HEK293 (cell line): ENCODE data around the gene IL6.

Source experiments
- CTCF ChIA-PET: fragments of 350-600 bp; formaldehyde crosslinking; extraction: SDS; loops from one replicate; lab custom pipeline; 2021; ENCODE audit warnings: antibody characterized with exemption; lab: Yijun Ruan, JAX
- POLR2A ChIA-PET: fragments of 300-600 bp; formaldehyde crosslinking; extraction: SDS; loops from one replicate; lab custom pipeline; 2020; ENCODE audit warnings: antibody characterized with exemption, inconsistent platforms; lab: Yijun Ruan, JAX
- H3K27ac ChIP-seq: fragments of 200-500 bp; sonication (Bioruptor generic); 2 replicates; pipeline ENCODE4 v1.5.1; 2014; ENCODE audit warnings: low read depth, low read length, control low read depth, inconsistent platforms; ENCODE audit errors: extremely low read depth
- H3K36me3 ChIP-seq, 2 experiments: fragments of 200-500 bp in 1 of 2; sonication (Bioruptor generic) in 1 of 2; 1 replicate in 1 of 2; 2 replicates in 1 of 2; pipeline ENCODE4 v1.5.1; 2014 to 2017; ENCODE audit warnings: inconsistent platforms in 2 of 2, low read length in 2 of 2; ENCODE audit not compliant: control insufficient read depth in 2 of 2, insufficient read depth in 1 of 2
- H3K4me1 ChIP-seq: fragments of 200-500 bp; sonication (Bioruptor generic); 2 replicates; pipeline ENCODE4 v1.5.1; 2014; ENCODE audit warnings: mild to moderate bottlenecking, low read length, inconsistent platforms; ENCODE audit not compliant: control insufficient read depth, insufficient read depth
- H3K4me3 ChIP-seq: 2 replicates; pipeline ENCODE4 v1.5.1; 2011; ENCODE audit warnings: low read depth, mild to moderate bottlenecking, control low read depth, low read length, moderate library complexity
- H3K9me3 ChIP-seq: fragments of 200-500 bp; sonication (Bioruptor generic); 2 replicates; pipeline ENCODE4 v1.5.1; 2014; ENCODE audit warnings: low read depth, low read length, inconsistent platforms; ENCODE audit not compliant: control insufficient read depth, insufficient read depth
- GLIS2 ChIP-seq: fragments of 450-650 bp; formaldehyde crosslinking; IDR thresholded peaks from 2 replicates; pipeline ENCODE4 v1.5.1; 2016; ENCODE audit warnings: missing biosample characterization, missing genetic modification characterization
- SALL2 ChIP-seq: fragments of 450-650 bp; formaldehyde crosslinking; IDR thresholded peaks from 2 replicates; pipeline ENCODE4 v1.5.0; 2017; ENCODE audit warnings: missing biosample characterization, mild to moderate bottlenecking, missing genetic modification characterization, borderline replicate concordance
- ZBTB17 ChIP-seq: fragments of 450-650 bp; formaldehyde crosslinking; IDR thresholded peaks from 2 replicates; pipeline ENCODE4 v1.5.1; 2016; ENCODE audit warnings: missing biosample characterization, missing genetic modification characterization
- ZFHX2 ChIP-seq: fragments of 450-650 bp; formaldehyde crosslinking; conservative IDR thresholded peaks from 2 replicates; pipeline ENCODE4 v1.5.1; 2016; ENCODE audit warnings: missing biosample characterization, missing genetic modification characterization
- ZFP37 ChIP-seq: fragments of 450-650 bp; formaldehyde crosslinking; IDR thresholded peaks from 2 replicates; pipeline ENCODE4 v1.5.1; 2016; ENCODE audit warnings: missing biosample characterization, missing genetic modification characterization
- ZFP41 ChIP-seq: fragments of 450-650 bp; formaldehyde crosslinking; IDR thresholded peaks from 2 replicates; pipeline ENCODE4 v1.5.1; 2016; ENCODE audit warnings: missing biosample characterization, missing genetic modification characterization, borderline replicate concordance
- ZNF19 ChIP-seq: fragments of 450-650 bp; formaldehyde crosslinking; IDR thresholded peaks from 2 replicates; pipeline ENCODE4; 2016; ENCODE audit warnings: missing biosample characterization, missing genetic modification characterization, low read depth
- ZNF221 ChIP-seq: fragments of 450-650 bp; formaldehyde crosslinking; IDR thresholded peaks from 2 replicates; pipeline ENCODE4 v1.5.1; 2017; ENCODE audit warnings: missing biosample characterization, missing genetic modification characterization, borderline replicate concordance
- ZNF341 ChIP-seq: fragments of 450-650 bp; formaldehyde crosslinking; IDR thresholded peaks from 2 replicates; pipeline ENCODE4; 2016; ENCODE audit warnings: low read depth, missing biosample characterization, missing genetic modification characterization
- ZNF37A ChIP-seq: fragments of 450-650 bp; IDR thresholded peaks from 2 replicates; pipeline ENCODE4 v1.5.1; 2018; ENCODE audit warnings: missing biosample characterization, missing genetic modification characterization
- ZNF530 ChIP-seq: fragments of 450-650 bp; formaldehyde crosslinking; IDR thresholded peaks from 2 replicates; pipeline ENCODE4 v1.5.1; 2016; ENCODE audit warnings: low read depth, missing biosample characterization, missing genetic modification characterization
- ZNF585B ChIP-seq: fragments of 450-650 bp; formaldehyde crosslinking; IDR thresholded peaks from 2 replicates; pipeline ENCODE4 v1.5.1; 2016; ENCODE audit warnings: missing biosample characterization, missing genetic modification characterization
- ZNF701 ChIP-seq: fragments of 450-650 bp; formaldehyde crosslinking; IDR thresholded peaks from 2 replicates; pipeline ENCODE4 v1.5.1; 2016; ENCODE audit warnings: missing biosample characterization, missing genetic modification characterization
- ZSCAN16 ChIP-seq: fragments of 450-650 bp; formaldehyde crosslinking; IDR thresholded peaks from 2 replicates; pipeline ENCODE4 v1.5.1; 2016; ENCODE audit warnings: missing biosample characterization, missing genetic modification characterization
- TF ChIP-seq, protein P1 (sequence below): fragments of 450-650 bp; formaldehyde crosslinking; IDR thresholded peaks from 2 replicates; pipeline ENCODE4 v1.5.1; 2016; ENCODE audit warnings: missing biosample characterization, missing genetic modification characterization, low read depth
- TF ChIP-seq, protein P2 (sequence below): fragments of 450-650 bp; formaldehyde crosslinking; IDR thresholded peaks from 2 replicates; pipeline ENCODE4 v1.5.1; 2016; ENCODE audit warnings: missing biosample characterization, missing genetic modification characterization
- TF ChIP-seq, protein P3 (sequence below): fragments of 450-650 bp; formaldehyde crosslinking; IDR thresholded peaks from 2 replicates; pipeline ENCODE4 v1.5.1; 2016; ENCODE audit warnings: missing biosample characterization, missing genetic modification characterization
- TF ChIP-seq, protein P4 (sequence below): fragments of 450-650 bp; formaldehyde crosslinking; IDR thresholded peaks from 2 replicates; pipeline ENCODE4 v1.5.1; 2016; ENCODE audit warnings: missing biosample characterization, missing genetic modification characterization
- TF ChIP-seq, protein P5 (sequence below): fragments of 450-650 bp; formaldehyde crosslinking; IDR thresholded peaks from 2 replicates; pipeline ENCODE4 v1.5.1; 2016; ENCODE audit warnings: missing biosample characterization, missing genetic modification characterization
- TF ChIP-seq, protein P6 (sequence below): fragments of 450-650 bp; formaldehyde crosslinking; IDR thresholded peaks from 2 replicates; pipeline ENCODE4 v1.5.1; 2016; ENCODE audit warnings: missing biosample characterization, missing genetic modification characterization

IL6 gene

DNA sequence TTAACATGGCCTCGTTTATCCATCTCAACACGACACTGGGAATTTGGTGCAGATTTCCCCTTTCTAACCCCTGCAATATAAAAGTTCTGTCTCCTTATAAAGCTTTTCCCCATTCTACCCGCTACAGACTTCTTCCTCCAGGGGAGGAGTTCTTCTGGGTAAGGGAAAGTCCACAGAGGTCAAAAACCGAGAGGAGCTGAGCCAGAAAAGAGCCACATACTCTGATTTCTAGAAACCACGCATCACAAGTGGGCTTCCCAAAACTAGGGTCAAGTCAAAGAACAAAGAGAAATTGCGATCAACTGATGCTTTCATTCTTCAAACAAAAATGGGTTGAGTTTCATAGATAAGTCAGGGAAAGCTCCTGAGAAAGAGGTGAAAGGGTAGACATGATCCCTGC is 6.8 kb downstream of the IL6 start:
- Histone ChIP-seq H3K36me3 (no peaks in the 10 kb centered on the region), H3K4me3 (no peak overlapping the region), H3K4me1 (no peaks in the 10 kb centered on the region), H3K9me3 (no peaks in the 10 kb centered on the region), H3K27ac (no peak overlapping the region)
- POLR2A ChIA-PET = no interaction called here
- CTCF ChIA-PET = interaction anchor here (0.6 to 4.5 kb wide), 6 partner anchors 8 to 174 kb away, joined by 3 to 23 read pairs (median 3); no protein-coding TSS in a partner anchor
- TF ChIP-seq ZFP41 (tag by site-specific recombination) (no peak), SALL2 (tag by site-specific recombination) (no peak), ZNF37A (tag by site-specific recombination) (no peak), ZSCAN16 (tag by site-specific recombination) (no peak), ZNF221 (tag by site-specific recombination) (no peak), ZFP37 (tag by site-specific recombination) (no peak), GLIS2 (tag by site-specific recombination) (no peak), ZFHX2 (no peak), ZNF585B (tag by site-specific recombination) (no peak), ZBTB17 (no peak)
- TF ChIP-seq, protein P1, sequence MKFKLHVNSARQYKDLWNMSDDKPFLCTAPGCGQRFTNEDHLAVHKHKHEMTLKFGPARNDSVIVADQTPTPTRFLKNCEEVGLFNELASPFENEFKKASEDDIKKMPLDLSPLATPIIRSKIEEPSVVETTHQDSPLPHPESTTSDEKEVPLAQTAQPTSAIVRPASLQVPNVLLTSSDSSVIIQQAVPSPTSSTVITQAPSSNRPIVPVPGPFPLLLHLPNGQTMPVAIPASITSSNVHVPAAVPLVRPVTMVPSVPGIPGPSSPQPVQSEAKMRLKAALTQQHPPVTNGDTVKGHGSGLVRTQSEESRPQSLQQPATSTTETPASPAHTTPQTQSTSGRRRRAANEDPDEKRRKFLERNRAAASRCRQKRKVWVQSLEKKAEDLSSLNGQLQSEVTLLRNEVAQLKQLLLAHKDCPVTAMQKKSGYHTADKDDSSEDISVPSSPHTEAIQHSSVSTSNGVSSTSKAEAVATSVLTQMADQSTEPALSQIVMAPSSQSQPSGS = no peak
- TF ChIP-seq, protein P2, sequence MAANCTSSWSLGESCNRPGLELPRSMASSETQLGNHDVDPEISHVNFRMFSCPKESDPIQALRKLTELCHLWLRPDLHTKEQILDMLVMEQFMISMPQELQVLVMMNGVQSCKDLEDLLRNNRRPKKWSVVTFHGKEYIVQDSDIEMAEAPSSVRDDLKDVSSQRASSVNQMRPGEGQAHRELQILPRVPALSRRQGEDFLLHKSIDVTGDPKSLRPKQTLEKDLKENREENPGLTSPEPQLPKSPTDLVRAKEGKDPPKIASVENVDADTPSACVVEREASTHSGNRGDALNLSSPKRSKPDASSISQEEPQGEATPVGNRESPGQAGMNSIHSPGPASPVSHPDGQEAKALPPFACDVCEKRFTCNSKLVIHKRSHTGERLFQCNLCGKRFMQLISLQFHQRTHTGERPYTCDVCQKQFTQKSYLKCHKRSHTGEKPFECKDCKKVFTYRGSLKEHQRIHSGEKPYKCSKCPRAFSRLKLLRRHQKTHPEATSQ (tag by site-specific recombination) = no peak
- TF ChIP-seq, protein P3, sequence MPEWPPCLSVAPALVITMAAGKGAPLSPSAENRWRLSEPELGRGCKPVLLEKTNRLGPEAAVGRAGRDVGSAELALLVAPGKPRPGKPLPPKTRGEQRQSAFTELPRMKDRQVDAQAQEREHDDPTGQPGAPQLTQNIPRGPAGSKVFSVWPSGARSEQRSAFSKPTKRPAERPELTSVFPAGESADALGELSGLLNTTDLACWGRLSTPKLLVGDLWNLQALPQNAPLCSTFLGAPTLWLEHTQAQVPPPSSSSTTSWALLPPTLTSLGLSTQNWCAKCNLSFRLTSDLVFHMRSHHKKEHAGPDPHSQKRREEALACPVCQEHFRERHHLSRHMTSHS (tag by site-specific recombination) = no peak
- TF ChIP-seq, protein P4, sequence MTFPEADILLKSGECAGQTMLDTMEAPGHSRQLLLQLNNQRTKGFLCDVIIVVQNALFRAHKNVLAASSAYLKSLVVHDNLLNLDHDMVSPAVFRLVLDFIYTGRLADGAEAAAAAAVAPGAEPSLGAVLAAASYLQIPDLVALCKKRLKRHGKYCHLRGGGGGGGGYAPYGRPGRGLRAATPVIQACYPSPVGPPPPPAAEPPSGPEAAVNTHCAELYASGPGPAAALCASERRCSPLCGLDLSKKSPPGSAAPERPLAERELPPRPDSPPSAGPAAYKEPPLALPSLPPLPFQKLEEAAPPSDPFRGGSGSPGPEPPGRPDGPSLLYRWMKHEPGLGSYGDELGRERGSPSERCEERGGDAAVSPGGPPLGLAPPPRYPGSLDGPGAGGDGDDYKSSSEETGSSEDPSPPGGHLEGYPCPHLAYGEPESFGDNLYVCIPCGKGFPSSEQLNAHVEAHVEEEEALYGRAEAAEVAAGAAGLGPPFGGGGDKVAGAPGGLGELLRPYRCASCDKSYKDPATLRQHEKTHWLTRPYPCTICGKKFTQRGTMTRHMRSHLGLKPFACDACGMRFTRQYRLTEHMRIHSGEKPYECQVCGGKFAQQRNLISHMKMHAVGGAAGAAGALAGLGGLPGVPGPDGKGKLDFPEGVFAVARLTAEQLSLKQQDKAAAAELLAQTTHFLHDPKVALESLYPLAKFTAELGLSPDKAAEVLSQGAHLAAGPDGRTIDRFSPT (tag by site-specific recombination) = no peak
- TF ChIP-seq, protein P5, sequence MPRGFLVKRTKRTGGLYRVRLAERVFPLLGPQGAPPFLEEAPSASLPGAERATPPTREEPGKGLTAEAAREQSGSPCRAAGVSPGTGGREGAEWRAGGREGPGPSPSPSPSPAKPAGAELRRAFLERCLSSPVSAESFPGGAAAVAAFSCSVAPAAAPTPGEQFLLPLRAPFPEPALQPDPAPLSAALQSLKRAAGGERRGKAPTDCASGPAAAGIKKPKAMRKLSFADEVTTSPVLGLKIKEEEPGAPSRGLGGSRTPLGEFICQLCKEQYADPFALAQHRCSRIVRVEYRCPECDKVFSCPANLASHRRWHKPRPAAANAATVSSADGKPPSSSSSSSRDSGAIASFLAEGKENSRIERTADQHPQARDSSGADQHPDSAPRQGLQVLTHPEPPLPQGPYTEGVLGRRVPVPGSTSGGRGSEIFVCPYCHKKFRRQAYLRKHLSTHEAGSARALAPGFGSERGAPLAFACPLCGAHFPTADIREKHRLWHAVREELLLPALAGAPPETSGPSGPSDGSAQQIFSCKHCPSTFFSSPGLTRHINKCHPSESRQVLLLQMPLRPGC = no peak

DNA sequence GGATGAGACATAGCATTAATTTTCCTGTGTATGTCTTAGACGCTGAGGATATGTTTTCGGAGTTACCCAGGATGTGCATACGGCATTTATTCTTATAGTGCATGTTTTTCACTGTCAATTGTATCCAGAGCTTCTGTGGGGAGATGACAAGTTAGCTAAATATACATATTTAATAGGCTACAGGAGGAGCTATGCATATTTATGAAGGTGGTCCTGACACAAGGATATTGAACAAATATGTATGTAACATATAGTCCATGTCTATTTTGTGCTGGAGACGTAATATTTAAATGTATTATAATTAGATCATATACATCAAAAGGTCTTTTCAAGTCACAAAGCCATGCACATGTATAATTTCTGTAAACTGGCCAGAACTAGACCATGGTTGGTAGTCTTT is 16.0 kb downstream of the IL6 start:
- ChIA-PET CTCF (no interaction called here), POLR2A (no interaction called here)
- H3K27ac ChIP-seq = no peak overlapping the region
- H3K36me3 ChIP-seq = no peaks in the 10 kb centered on the region
- no peaks in the 10 kb centered on the region for H3K9me3 ChIP-seq
- H3K4me3 ChIP-seq = no peak overlapping the region
- no peaks in the 10 kb centered on the region for H3K4me1 ChIP-seq
- TF ChIP-seq ZNF341 (tag by site-specific recombination) (no peak), ZNF701 (tag by site-specific recombination) (no peak), ZNF19 (tag by site-specific recombination) (no peak), ZNF530 (no peak)
- TF ChIP-seq, protein P6, sequence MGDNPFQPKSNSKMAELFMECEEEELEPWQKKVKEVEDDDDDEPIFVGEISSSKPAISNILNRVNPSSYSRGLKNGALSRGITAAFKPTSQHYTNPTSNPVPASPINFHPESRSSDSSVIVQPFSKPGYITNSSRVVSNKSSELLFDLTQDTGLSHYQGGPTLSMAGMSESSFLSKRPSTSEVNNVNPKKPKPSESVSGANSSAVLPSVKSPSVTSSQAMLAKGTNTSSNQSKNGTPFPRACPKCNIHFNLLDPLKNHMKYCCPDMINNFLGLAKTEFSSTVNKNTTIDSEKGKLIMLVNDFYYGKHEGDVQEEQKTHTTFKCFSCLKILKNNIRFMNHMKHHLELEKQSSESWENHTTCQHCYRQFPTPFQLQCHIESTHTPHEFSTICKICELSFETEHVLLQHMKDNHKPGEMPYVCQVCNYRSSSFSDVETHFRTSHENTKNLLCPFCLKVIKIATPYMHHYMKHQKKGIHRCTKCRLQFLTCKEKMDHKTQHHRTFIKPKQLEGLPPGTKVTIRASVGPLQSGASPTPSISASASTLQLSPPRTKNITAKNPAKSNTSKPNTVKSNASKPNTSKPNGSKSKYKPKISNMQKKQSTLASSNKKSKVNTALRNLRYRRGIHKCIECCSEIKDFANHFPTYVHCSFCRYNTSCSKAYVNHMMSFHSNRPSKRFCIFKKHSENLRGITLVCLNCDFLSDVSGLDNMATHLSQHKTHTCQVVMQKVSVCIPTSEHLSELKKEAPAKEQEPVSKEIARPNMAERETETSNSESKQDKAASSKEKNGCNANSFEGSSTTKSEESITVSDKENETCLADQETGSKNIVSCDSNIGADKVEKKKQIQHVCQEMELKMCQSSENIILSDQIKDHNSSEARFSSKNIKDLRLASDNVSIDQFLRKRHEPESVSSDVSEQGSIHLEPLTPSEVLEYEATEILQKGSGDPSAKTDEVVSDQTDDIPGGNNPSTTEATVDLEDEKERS (tag by site-specific recombination) = no peak
